ENCODE results near the gene SYT8. TPM values are rescaled to one million over a fixed set of nuclear protein-coding genes. Genes with fewer than 3 reads are reported as not detected.
A peak's percentile ranks its signal among the peaks of the same experiment; 100 is the strongest.

Gene SYT8
- total RNA-seq, 1 donor from 2014 or later, result not detected

DNA sequence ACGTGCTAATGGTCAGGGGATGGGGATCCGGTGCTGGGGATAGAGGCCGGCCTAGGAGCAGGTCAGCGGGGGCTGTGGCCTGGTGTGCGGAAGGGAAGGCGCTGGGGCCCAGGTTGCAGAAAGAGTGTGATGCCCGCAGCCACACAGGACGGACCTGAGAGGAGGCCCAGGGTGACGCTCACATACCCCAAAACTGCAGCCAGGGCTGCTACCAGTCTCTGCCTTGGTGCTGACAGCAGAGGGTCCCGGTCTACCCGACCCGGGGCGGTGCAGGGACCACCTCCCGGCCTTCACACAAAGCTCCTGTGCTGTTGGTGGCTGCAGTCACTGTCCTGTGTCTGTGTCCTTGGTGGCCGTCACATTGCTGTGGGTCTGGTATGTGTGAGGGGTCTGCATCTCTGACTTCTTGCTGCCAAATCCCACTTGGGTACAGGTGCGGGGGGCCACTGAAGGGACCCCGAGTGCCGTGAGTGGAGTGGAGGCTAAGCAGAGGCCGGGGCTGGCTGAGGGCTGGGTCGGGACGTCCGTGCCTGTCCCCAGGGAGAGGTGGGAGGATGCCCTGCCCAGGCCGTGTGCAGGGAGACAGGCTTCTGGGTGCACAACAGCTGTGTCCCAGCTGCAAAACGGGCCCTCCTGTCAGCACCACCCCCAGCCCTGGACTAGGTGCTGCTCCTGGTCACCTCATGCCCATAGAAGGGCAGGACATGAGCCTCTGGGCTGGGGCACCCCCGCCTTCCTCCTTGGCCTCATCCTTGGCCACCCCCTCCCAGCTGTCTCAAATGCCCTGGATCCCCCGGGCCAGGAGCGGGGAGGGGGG, 19.6 kb downstream of the SYT8 start:
- Histone ChIP-seq H3K4me3 (peak overlapping the region; percentile 14), H3K27ac (replicated peaks) (no peak overlapping the region), H3K4me1 (peaks cover 12% of the 10 kb centered on the region), H3K27me3 (ENCODE audit: low read depth) (no peaks in the 10 kb centered on the region), H3K36me3 (no peaks in the 10 kb centered on the region), H3K9me3 (replicated peaks) (no peaks in the 10 kb centered on the region)
- no peak for DNase-seq
- TF ChIP-seq, protein P1, sequence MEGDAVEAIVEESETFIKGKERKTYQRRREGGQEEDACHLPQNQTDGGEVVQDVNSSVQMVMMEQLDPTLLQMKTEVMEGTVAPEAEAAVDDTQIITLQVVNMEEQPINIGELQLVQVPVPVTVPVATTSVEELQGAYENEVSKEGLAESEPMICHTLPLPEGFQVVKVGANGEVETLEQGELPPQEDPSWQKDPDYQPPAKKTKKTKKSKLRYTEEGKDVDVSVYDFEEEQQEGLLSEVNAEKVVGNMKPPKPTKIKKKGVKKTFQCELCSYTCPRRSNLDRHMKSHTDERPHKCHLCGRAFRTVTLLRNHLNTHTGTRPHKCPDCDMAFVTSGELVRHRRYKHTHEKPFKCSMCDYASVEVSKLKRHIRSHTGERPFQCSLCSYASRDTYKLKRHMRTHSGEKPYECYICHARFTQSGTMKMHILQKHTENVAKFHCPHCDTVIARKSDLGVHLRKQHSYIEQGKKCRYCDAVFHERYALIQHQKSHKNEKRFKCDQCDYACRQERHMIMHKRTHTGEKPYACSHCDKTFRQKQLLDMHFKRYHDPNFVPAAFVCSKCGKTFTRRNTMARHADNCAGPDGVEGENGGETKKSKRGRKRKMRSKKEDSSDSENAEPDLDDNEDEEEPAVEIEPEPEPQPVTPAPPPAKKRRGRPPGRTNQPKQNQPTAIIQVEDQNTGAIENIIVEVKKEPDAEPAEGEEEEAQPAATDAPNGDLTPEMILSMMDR (IDR thresholded peaks at IDR 0.05; ENCODE audit: borderline replicate concordance), result no peak
- intact Hi-C loops (cut with micrococcal nuclease), result no loop called here

DNA sequence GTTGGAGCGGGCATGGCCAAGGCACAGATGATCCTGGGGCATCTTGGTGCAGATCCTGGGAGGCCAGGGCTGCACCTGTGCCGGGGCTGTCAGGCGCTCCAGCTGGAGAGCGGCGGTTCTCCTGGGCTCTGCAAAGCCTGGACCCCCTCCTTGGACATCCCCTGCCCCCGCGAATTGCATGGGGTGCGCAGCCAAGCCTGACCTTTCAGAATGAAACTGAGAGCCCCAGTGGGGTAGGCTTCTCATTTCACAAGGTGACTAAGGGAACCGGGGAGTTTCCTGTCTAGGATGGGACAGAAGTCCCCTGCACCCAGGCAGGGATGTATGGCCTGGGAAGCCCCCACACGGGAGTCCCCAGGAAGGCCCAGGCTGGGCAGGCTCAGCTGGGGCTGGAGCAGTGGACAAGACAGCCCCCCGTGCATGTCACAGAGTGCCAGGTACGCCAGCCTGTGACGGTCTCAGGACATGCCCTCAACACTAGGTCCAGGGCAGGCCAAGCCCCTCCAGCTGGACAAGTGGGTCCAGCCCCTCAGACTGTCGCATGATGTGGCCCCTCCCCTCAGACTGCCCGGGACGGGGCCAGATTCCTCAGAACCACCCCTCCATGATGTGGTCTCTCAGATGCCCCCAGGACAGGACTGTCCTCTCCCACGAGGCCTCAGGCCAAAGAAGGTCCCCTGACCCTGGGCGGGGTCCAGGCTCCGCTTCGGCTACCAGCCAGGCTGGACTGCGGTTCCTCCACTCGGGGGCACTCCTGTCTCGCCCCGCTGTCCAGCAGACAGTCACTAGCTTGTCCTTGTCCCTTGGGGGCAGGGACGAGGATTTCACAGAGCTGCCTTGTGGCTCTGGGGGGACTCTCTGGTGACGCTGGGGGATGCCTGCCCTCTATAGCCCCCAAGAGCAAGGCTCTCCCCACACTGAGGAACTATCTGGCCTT, 20.4 kb downstream of the SYT8 start:
- Histone ChIP-seq H3K27ac (replicated peaks) (no peak overlapping the region), H3K36me3 (no peaks in the 10 kb centered on the region), H3K27me3 (ENCODE audit: low read depth) (no peaks in the 10 kb centered on the region), H3K4me3 (no peak overlapping the region), H3K9me3 (replicated peaks) (no peaks in the 10 kb centered on the region), H3K4me1 (peaks cover 12% of the 10 kb centered on the region)
- TF ChIP-seq, protein P1 (IDR thresholded peaks at IDR 0.05; ENCODE audit: borderline replicate concordance), result no peak
- intact Hi-C loops (cut with micrococcal nuclease), result no loop called here
- DNase-seq, result no peak

DNA sequence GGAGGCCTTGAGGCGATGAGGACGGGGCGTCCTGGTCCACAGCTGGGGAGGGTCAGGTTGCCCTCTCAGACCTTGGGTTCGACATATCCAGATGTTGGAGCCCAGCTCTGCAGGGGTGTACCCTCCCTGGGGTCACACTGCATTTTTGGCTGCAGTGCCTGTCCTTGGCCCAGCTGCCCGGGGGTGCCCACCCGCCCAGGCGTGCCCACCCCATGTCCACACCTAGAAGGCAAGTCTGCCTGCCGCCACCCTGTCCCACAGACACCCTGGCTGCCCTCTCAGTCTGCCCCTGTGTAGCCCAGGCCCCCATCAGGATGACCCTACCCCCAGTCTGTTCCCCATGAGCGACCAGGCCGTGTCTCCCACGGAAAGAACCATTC, 21.1 kb downstream of the SYT8 start:
- peaks cover 12% of the 10 kb centered on the region for H3K4me1 ChIP-seq
- intact Hi-C loops (cut with micrococcal nuclease), result no loop called here
- H3K27ac ChIP-seq (replicated peaks), result no peak overlapping the region
- no peaks in the 10 kb centered on the region for H3K9me3 ChIP-seq (replicated peaks)
- TF ChIP-seq, protein P1 (IDR thresholded peaks at IDR 0.05; ENCODE audit: borderline replicate concordance), result no peak
- DNase-seq, result no peak
- no peak overlapping the region for H3K4me3 ChIP-seq
- no peaks in the 10 kb centered on the region for H3K27me3 ChIP-seq (ENCODE audit: low read depth)
- no peaks in the 10 kb centered on the region for H3K36me3 ChIP-seq

DNA sequence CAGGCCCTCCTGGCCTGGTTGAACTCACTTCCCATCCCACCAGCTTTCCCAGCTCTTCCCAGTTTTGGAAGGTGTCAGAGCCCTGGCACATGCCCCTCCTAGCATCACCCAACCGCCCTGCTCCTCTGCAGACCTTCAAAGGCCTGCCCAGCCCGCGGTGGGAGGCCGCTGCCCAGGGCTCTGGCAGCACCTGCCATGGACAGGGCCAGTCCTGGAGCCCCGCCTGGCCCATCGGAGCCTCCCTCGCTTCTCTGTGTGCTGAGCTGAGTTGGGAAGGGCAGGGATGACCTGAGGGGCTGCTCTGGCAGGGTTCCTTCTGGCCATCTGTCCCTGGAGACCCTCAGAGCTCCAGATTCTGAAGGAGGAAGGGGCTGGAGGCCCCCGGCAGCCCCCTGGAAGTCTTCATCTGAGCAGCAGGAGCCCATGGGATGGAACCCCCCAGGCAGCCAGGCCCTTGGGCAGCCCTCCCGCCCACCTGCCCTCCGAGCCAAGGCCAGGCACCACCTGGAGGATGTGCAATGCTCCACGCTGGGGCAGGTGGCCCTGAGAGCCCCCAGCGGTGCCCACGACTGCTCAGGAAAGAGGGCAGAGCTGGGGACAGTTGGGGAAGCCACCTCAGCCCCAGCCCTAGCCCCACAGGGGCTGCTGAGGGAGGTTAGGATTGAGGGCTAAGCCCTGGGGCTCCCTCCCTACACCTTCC, 21.7 kb downstream of the SYT8 start:
- H3K4me1 ChIP-seq, result peaks cover 12% of the 10 kb centered on the region
- no peak for DNase-seq
- H3K36me3 ChIP-seq, result no peaks in the 10 kb centered on the region

More for the DNA sequence above, 21.7 kb downstream of the SYT8 start:
- H3K9me3 ChIP-seq (replicated peaks), result no peaks in the 10 kb centered on the region
- H3K4me3 ChIP-seq, result no peak overlapping the region
- intact Hi-C loops (cut with micrococcal nuclease), result no loop called here
- H3K27ac ChIP-seq (replicated peaks), result no peak overlapping the region
- no peaks in the 10 kb centered on the region for H3K27me3 ChIP-seq (ENCODE audit: low read depth)
- TF ChIP-seq, protein P1 (IDR thresholded peaks at IDR 0.05; ENCODE audit: borderline replicate concordance), result no peak

Data from left ventricle myocardium inferior (tissue), 1 donor.